ENCODE data around the gene NNAT.
"Not testable (repeated sequence)": the region's sequence is repeated elsewhere in the genome, so short reads cannot be mapped to it uniquely, and the experiment has no call there.

NNAT gene
- total RNA-seq, result 0 reads per million in 2 donors

GRCh38 chr20:37521061-37521771, at the start of gene NNAT:
NNAT (plus strand) TSS chr20:37521250; CDS start chr20:37521332, 82 bp downstream.
- DNase-seq, result no peak

DNA sequence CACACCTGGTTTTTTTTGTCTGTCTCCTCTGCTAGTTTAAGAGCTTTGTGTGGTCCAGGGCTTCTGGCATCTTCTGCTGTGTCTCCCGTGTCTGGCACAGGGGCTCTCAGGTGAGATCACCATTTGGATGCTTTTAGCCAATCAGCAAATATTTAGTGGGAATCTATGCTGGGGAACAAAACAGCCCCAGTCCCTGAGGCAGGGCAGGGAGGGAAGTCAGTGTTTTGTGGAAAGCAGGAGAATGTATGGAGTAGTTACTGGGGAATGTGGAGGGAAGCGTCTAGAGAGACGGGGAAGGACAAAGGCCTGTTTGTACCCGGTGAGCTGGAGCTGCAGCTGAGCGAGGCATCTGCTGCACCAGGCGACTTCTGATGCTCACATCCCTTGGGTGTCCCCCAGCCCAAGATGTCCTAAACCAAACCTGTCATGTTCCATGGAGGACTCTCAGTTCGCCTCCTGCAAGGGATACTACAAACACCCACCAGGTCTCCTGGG, 49.3 kb upstream of the NNAT start:
- no peak for DNase-seq

DNA sequence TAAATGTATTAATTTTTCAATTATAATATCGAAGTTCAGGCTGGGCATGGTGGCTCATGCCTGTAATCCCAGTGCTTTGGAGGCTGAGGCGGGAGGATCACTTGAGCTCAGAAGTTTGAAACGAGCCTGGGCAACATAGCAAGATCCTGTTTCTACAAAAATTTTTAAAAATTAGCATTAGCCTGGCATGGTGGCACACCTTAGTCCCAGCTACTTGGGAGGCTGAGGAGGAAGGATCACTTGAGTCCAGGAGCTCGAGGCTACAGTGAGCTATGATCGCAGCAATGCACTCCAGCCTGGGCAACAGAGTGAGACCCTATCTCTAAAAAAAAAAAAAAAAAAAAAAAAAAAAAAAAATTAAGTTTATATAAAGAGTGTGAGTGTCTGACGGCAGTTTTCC, 48.6 kb upstream of the NNAT start:
- not testable (repeated sequence) for DNase-seq

DNA sequence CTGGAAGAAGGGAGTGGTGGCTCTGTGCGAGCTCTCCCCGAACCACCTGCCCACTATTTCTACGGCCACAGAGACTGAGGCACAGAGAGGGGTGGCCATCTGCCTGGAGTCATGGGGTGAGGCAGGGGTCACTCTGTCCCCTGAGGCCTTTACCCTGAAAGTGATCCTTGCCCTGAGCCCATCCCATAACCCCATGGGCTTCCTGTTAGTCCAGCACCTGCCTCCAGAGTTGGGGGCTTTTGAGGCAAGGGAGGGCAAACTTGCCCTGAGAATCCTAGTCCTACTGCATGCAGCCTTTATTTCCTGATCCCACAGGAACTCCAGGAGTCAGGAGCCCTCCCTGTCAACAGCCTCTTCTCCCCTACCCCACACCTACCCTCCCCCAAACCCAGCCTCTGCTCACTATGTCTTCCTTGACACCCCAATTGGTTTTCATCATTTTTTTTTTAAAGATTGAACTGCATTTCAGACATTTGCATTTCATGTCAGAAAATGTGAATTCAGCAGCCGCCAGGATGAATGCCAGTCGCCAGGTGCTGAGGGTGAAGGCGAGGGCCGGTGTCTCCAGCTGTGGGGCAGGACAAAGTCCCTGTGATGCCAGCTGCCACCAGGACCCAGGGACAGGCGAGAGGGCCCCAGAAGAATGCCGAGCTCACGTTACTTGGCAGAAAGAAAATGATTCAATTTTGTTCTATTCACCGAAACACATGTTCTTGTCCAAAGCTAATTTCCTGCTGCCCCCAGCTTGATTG, 47.6 kb upstream of the NNAT start:
- no peak for DNase-seq

DNA sequence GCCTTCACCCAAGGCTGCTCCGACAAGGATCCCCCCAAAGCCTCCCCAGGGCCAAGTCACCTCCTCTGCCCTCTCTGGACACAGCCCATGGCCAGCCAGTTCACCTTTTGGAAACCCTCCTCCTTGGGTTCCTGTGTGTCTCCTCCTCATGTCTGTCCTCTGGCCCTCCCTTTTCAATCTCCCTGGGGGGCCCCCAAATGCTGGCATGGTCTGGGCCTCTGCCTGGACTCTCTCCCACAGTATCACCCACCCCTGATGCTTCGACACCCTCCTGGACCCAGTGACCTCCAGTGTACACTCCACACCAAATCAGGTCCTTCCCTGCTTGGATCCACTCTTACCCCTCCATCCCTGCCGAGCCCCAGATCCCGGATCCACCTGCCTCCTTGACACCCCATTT, 46.7 kb upstream of the NNAT start:
- no peak for DNase-seq

DNA sequence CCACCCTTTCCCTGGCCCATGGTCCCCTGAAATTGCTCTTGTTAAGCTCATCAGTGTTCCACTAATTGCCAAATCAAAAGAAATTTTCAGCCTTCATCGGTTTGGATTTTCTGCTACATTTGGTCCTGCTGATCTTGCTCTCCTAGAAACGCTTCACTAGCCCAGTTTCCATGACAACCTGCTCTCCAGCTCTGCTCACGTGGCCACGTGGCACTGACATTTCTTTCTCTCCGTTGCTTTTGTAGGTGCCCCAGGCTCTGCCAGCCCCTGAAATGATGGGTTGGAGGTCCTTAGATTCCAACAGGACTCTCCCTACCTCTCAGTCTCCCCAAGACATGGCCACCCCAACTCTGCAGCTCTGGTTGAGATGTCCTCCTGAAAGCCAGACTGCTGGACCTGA, 45.8 kb upstream of the NNAT start:
- no peak for DNase-seq

DNA sequence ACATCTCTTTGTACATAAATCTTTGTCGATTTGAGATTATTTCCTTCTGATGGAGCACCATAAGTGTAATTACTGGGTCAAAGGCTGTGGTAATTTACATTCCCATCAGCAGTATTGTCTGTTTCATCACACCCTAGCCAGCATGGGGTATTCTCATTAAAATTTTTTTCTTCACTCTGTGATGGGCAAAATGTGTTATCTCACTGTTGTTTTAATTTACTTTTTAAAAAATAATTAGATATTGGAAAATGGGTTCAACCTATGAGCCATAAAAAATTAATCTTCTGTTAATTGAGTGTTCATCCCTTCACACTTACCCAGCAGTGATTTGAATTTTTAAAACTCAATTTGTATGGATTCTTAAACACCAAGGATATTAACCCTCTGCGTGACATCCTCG, 44.0 kb upstream of the NNAT start:
- no peak for DNase-seq

DNA sequence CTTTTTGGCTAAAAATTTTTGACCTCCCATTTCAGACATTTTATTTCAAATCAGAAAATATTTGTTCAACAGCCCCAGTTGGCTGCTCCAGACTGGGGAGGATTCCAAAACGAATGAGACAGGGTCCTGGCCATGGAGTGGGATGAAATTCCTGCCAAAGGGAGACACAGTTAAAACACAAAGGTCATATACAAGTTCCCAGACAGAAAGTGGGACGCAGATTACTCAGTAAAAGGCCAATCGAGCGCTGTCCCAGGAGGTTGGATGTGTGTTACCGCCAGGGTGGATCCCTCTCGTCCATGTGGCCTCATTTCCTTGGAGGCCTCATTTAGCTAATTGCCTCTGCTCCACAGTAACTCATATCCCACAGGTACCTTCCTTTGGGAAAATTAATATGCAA, 41.8 kb upstream of the NNAT start:
- no peak for DNase-seq

- no peak for DNase-seq
Observed at GRCh38 chr20:37479925-37480691, 40.9 kb upstream of the NNAT start.

DNA sequence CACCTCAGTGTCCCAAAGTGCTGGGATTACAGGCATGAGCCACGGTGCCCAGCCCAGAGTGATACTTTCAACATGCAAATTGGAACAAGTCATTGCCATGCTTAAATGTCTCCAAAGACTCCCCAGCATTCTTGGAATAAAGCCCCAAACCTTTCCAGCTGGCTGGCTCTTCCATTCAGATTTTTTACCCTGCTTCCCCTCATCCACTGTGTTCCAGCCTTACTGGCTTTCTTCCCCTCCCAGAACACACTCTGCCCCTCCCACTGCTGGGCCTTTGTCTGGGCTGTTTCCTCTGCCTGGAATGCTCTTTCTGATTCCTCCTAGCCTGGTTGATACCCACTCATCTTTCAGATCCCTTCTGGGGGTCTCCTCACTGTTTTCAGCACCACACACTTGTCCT, 40.1 kb upstream of the NNAT start:
- DNase-seq, result no peak

DNA sequence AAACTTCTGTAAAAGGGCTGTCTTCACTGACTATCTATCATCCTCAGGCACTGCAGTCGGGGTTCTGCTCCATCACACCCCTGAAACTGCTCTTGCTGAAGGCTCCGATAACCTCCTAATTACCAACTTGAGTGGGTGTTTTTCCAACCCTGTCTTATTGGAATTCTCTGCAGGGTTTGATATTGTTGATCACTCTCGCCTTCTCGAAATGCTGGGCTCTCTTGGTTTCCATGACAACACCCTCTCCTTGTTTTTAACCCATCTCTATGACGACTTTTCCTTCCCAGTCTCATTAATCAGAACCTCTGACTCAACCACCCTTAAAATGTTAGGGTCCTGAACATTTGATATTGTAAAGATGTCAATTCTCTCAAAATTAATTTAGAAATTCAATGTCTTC, 39.4 kb upstream of the NNAT start:
- DNase-seq, result no peak

- no peak for DNase-seq
Observed at GRCh38 chr20:37484331-37484730, 36.7 kb upstream of the NNAT start.

GRCh38 chr20:37486209-37486608, 34.8 kb upstream of the NNAT start:
- not testable (repeated sequence) for DNase-seq

DNA sequence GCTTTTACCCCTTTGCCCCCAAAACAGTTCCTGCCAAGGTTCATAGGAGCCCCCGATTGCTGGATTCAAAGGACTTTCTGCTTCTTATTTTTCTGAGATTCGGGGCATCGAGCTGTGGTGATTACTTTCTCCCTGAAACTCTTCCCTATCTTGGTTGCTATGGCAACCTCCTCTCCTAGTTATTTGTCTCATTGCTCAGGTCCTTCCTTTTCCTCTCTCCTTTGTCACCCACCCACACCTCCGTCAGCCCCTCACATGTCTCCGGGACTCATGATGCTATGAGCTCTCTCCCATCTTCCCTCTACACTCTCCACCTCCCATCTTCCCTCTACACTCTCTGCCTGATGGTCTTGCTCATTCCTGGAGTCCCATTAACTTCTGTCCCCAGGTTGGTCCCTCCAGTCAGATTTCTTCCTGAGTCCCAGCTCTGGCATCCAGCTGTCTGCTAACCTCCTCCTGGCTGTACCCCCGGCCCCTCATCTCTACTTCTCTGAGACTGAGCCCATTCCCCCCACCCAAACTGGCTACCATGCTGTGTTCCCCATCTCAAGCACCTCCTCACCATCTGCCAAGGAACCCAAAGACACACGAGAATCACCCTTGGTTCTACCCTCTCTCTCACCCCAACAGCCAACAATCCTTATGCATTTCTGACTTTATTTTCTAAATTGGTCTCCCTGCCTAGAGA, 30.2 kb upstream of the NNAT start:
- no peak for DNase-seq

GRCh38 chr20:37492096-37492625, 28.9 kb upstream of the NNAT start:
- no peak for DNase-seq

- DNase-seq, result no peak
Observed at GRCh38 chr20:37492945-37493344, 28.1 kb upstream of the NNAT start.

DNA sequence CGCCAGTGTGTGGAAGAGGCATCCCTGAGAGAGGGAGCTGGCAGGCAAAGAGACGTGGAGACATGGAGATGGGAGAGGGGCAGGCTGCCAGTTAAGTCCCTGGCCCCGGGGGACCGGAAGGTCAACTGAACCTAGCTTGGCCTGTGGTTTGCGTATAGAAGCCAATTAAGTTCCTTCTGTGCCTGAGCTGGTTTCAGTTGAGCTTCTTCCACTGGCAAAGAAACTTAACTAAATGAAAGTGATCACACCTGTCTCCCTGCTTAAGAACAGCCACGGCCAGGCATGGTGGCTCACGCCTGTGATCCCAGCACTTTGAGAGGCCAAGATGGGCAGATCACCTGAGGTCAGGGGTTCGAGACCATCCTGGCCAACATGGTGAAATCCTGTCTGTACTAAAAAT, 26.7 kb upstream of the NNAT start:
- DNase-seq, result no peak

DNA sequence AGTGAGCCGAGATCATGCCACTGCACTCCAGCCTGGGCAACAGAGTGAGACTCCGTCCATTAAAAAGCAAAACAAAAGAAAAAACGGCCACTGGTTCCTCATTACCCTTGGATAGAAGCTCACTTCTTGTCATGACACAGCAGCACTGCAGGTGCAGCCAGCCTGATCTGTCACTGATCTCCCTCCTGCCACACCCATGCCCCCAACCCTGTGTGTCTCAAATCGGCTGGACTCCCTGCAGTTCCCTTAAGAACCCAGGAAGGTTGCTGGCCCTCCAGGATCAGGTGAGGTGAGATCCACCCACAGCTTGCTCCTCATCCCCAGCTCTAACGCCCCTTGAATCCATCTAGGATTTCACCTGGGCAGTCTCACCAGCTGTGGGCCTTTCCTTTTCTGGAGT, 26.3 kb upstream of the NNAT start:
- no peak for DNase-seq

DNA sequence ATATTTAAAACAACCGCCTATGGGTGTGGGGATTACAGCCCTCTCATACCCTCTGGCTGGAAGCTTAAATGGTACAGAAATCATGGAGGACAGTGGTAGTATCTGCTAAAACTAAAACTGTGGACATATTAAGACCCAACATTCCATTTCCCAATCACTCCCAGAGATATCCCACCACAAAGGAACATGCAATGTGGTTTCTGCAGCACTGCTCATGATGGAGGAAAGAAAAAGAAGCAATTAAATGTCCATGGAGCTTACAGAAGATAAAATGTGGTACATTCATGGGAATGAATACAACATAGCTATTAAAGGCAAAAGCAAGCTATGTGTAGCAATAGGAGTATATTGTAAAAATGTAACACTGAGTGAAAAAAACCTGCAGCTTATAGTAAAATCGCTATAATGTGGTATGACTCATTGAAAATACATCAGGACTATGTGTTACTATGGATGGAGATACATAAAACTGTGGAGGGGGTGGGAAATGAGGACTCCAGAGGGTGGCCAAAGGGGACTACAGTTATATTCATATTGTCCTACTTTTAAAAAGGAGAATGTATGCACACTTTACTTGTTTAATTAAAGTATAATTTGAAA, 22.9 kb upstream of the NNAT start:
- no peak for DNase-seq

- DNase-seq, result no peak
Observed at GRCh38 chr20:37500311-37500710, 20.7 kb upstream of the NNAT start.

DNA sequence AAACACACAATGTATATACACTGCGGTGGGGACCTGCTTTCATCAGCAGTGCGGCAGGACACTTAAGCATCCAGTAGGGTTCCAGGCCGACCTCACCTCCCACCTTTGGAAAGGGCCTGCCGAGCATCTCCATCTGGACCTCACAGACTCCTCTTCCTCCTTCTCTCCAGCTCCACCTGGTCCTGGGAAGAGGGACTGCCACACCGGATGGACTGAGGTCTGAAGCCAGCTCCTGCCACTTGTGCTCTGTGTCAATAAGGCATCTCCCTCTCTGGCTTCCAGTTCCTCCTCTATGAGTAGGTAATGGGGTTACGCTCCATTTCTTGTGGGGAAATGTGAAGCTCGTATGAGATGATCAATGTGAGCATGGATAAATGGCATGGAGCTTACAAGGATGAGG, 19.1 kb upstream of the NNAT start:
- DNase-seq, result no peak

DNA sequence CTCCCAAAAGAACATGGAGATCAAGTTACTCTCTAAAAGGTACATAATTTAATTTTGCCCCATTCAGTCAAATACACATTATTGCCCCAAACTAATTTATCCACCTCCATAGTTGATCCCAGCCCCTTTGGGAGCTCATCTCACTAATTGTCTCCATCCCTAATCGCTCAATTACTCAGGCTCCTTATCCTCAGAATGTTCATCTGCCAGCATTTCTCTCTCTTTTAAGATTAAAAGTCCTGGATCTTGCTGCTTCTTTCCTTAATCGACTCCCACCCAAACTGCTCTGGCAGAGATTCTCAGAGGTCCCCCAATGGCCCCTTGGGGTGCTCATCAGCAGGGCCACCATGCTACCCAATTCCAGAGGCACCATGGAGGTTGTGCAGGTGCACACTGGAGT, 18.4 kb upstream of the NNAT start:
- DNase-seq, result no peak

Data from activated gamma-delta T cell (primary cell).